GM23248 (cell line): ENCODE measurements around the gene ARMC7.
"Not testable (repeated sequence)": the region's sequence is repeated elsewhere in the genome, so short reads cannot be mapped to it uniquely, and the experiment has no call there.

ENCODE experiments used
- EZH2 ChIP-seq: fragments of 200-600 bp; sonication (generic); IDR thresholded peaks from 2 replicates; pipeline ENCODE4 v1.6.1; 2018; ENCODE audit warnings: antibody characterized with exemption, mild to moderate bottlenecking; ENCODE audit not compliant: insufficient read depth, poor library complexity, severe bottlenecking
- EZH2phosphoT487 ChIP-seq: fragments of 200-600 bp; sonication (generic); IDR thresholded peaks from 2 replicates; pipeline ENCODE4 v1.6.1; 2018; ENCODE audit warnings: antibody characterized with exemption, moderate library complexity, mild to moderate bottlenecking, low read depth; ENCODE audit not compliant: insufficient read depth

- not testable (repeated sequence) for TF ChIP-seq EZH2phosphoT487, EZH2
Observed at GRCh38 chr17:75071478-75072271, 38.1 kb upstream of the ARMC7 start.
